HG03442 (cell line): ENCODE measurements around the gene PAFAH1B1.

Experiments used
- ATAC-seq: cut with Tn5 transposase; IDR thresholded peaks from one replicate; pipeline ENCODE4 v1.9.1; 2021; ENCODE audit warnings: mild to moderate bottlenecking, moderate library complexity; ENCODE audit not compliant: unreplicated experiment

The PAFAH1B1 gene

DNA sequence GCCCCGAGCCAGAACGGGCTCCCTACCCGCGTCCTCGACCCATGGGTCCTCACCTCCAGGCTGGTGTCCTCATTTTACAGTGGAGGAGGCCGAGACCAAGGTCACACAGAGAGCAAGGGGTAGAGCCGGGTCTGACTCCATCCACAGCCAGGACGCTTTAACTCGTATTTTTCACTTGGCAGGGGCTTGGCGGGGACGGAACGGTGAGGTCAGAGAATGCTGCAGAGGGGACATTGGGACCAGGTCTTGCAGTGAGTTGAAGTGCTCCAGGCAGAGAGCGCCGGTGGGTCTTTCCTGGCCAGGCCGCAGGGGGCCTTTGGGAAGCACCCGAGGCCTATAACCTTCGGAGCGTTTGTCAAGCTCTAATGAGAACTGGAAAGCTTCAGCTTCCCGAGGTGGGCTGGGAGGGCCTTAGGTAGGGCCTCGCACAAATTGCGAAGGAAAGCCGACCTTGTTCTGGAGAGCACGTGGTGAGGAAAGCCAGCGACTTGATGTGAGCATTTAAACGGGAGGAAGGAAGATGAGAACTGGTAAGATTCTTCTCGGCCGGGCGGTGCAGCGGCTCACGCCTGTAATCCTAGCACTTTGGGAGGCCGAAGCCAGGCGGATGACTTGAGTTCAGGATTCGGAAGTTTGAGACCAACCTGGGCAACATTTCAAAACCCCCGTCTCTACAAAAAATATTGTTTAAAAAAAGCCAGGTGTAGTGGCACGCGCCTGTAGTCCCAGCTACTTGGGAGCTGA is 119.0 kb downstream of the PAFAH1B1 start:
- ATAC-seq, result no peak

DNA sequence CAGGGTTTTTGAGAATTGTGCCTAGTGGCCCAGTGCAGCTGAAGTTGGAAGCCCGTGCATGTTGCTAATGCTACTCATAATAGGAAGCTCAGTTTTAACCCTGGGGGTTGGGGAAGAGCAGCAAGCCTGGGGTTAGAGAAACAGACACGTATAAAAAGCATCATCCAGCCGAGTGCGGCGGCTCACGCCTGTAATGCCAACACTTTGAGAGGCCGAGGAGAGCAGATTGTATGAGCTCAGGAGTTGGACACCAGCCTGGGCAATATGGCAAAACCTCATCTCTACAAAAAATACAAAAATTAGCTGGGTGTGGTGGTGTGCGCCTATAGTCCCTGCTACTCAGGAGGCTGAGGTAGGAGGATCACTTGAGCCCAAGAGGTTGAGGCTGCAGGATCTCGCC is 120.4 kb downstream of the PAFAH1B1 start:
- no peak for ATAC-seq

DNA sequence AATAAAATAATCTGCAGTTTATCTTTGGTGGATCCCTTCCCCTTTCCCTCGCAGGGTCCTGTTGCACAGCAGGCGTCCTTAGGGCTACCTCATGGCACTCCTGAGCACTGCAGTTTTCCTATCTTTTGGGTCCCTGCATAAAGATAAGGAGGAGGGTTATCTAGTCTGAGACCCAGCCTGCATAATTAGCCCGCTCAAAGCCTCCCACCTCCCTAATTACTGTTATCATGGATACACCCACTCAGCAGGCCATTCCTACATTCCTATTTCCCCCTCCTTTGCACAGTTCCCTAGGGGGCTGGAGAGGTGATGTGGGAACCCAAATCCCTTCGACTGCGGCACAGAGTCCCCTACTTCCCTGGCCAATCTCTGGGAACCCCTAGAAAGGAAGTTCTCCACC is 123.2 kb downstream of the PAFAH1B1 start:
- no peak for ATAC-seq

DNA sequence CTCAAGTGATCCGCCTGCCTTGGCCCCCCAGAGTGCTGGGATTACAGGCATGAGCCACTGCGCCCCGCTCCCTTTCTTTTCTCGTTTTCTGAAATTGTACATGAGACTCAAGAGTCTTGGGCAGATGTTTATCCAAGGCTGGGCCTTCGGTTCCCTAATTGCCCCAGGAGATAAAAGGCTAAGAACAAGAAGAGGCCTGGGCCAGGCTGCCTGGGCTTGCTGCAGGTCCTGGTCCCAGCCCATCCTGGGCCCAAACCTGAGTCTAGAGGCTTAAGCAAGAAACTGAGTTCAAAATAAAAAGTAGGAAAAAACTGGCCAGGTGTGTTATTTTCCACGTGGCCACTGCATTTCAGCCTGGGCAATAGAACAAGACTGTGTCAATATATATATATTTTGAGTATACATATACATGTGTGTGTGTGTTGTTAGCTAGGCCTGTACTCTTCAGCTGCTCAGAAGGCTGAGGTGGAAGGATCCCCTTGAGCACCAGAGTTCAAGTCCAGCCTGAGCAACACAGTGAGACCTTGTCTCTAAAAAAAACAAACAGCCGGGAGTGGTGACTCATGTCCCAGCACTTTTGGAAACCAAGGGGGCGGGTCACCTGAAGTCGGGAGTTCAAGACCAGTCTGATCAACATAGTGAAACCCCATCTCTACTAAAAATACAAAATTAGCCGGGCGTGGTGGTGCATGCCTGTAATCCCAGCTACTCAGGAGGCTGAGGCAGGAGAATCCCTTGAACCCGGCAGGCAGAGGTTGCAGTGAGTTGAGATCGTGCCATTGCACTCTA is 124.9 kb downstream of the PAFAH1B1 start:
- no peak for ATAC-seq

DNA sequence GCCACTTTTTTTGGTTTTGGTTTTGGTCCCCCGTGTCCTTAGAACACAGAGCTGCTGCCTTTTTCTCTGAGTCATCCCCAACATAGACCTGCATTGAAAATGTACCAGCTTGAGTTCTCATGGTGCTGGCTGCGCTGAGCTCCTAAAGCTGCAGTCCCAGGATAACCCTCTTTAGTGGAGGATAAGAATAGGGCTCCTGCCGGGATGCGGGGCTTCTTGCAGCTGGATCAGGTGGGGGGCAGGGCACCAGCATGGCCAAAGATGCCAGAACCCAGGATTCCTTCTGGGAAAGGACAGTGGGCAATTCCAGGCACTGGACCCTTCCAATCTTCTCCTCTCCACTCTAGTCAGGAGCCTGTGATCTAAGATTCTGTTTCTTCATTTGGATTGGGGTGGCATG is 126.4 kb downstream of the PAFAH1B1 start:
- ATAC-seq, result no peak

DNA sequence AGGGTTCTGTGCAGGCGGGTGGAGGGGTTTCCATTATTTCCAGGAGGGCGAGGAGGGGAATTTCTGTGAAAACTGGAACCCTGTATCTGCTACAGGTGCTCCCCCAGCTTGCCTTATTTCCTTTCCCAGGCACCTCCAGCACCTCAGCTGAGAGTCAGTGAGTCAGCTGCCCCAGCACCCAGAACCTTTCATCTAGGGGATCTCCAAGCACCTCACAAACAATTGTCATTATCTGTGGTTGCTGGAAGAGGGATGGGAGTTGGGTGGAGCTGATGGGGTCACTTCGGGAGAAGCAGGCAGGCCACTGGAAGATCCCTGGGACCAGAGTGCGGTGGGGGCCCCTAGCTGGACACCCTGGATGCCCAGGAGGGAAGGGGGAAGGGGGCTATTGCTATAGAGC is 128.1 kb downstream of the PAFAH1B1 start:
- no peak for ATAC-seq

DNA sequence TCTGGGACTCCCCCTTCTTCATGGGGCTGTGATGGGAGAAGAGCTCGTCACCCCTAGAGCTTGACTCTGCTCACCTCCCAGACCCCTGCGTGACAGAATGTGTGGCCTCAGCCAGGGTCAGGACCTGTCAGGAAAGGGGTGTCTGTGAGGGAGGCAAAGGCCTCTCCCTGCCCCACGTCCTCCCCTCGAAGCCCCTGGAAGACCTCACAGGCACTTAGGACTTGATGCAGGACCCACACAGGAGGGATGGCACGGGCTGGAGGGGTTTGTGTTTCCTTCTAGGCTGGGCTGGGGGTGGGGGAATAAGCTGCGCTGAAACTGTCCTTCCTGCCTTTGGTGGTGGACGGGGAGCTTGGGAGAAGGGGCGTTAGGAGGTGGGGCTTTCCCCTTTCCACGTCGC is 129.2 kb downstream of the PAFAH1B1 start:
- ATAC-seq, result no peak

DNA sequence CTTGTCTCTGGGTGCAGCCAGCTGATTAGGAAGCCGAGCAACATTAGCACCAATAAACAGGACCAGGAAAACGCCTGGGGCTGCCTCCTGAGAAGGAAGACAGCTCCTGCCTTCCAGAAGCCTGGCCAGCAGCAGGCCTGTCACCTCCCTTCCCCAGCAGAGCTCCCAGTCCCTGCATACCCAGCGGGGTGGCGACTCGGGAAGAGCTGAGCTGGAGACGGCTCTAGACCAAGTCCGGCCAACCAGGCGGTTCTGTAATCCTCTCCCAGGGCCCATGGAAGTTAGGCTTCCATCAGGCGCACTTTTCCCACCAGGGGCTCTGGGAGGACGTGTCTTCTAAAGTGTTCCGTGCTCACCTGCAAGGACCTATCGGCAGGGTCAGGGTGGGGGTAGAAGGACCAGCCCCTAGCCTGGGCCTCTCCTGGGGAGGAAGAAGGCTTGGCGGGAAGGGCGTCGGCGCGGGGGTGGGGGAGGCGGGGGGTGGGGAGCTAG is 130.1 kb downstream of the PAFAH1B1 start:
- ATAC-seq, result no peak

DNA sequence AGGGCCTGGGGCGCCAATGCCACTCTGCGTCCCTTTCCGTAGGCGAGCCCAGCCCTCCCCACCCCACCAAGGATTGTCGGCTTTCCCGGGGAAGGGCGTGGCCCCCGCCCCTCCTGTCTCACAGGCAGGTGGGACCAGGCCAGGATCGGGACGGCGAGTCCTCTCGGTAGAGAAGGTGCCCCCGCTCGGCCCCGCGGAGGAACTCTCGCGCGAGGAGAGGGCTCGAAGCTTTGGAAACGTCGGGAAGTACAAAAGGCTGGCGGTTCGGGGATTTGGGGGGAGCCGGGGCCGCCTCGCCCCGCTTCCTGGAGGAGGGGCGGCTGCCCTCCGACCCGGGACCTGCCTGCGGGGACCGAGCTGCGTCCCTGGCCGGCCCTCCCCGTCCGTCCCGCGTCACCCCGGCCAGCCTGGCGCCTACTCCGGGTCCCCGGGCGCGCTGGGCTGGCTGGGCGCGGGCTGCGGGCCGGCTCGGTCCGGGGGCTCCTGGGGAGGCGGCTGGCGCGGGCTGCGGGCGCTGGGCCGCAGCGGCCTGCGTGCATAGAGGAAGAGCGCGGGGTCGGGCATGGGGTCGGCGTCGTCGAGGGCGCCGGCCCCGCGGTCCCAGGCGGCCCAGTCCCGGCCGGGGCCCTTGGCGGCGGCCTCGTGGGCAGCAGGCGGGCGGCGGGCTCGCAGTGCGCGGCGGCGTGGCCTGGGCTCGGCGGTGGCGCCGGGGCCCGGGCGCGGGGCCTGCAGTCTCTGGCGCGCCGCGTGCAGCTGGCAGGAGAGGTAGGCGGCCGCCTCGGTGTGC is 130.7 kb downstream of the PAFAH1B1 start:
- no peak for ATAC-seq

DNA sequence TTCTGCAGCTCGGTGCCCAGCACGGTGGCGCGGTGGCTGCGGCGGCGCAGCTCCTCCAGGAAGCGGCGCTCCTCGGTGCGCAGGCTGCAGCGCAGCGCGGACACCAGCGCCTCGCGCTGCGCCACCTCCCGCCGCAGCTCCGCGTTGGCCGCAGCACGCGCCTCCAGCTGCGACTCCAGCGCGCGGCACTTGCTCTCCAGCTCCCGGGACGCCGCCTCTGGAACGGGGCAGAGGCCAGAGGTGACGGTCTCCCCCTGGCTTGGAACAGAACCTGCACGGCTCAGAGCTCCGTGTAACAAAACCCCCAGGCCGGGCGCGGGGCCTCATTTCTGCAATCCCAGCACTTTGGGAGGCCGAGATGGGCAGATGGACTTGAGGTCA is 131.3 kb downstream of the PAFAH1B1 start:
- no peak for ATAC-seq

DNA sequence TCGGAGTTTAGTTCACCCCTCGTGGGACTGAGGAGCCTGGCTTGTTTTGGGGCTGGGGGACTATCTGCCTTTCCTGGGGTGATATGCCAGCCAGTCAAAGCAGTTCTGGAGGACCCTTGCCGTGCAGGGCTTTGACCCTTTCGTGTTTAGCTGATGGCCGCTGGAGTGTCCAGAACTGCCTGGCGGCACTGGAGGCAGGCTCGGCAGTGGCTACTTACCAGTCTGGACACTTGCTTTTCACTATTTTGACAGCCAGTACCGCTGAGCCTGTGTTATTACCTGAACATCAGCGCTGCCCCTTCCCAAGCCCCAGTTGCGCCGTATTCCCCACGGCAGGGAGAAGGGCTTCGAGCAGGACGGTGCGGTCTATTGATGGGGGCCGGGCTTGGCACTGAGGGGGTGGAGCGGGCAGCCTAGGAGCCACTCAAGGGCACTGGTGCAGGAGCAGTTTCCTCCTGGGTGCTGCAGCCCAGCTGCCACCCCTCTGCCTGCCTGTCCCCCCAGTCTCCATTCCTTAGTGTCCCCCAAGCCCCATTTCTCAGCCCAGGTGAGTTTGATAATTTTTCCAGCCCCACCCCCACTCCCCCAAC is 137.4 kb downstream of the PAFAH1B1 start:
- ATAC-seq, result no peak

DNA sequence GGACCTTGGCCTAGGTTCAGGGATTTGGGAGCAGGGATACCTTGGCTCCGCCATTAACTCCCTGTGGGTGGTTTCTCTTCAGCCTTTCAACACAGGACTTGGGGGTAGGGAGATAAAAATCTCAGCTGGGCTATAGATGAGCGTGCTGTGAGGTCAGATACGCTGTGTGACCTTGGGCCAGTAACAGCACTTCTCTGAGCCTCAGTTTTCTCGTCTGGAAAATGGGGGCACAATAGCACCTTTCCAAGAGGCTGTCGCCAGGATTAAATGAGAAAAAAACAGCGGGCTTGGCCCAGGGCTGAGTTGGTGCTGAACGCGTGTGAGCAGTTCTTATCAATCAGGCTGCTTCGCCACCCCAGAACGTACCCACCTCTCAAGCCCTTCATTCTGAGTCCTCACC is 138.4 kb downstream of the PAFAH1B1 start:
- ATAC-seq, result no peak

DNA sequence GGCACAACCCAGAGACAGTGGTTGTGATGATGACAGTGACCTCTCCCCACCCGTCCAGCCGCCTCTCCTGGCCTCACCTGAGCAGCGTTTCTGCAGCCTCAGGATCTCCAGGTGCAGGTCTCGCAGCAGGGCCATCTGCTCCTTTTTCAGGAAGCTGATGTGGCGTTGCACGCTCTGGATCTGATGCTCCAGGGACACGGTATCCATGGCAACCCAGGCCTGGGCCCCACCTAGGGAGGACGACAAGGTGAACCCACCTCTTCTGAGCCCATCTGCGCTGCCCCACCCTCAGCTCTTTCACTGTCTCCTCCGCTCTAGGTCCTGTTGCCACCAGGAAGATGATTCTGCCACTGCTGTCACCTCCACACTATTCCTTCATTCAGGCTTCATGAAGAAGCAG is 141.5 kb downstream of the PAFAH1B1 start:
- ATAC-seq, result no peak
